ENCODE data around the gene KLF13.

KLF13 gene

GRCh38 chr15:31333820-31334219, 7.2 kb downstream of the KLF13 start:
- no peak for DNase-seq

- DNase-seq: no peak
Observed at GRCh38 chr15:31335989-31336592, 9.5 kb downstream of the KLF13 start.

- peak; percentile 52 to 69 for DNase-seq
Observed at GRCh38 chr15:31336593-31337295, 10.1 kb downstream of the KLF13 start.

GRCh38 chr15:31337352-31338031, 10.9 kb downstream of the KLF13 start:
- DNase-seq: peak in 1 of 2 experiments; percentile 30

- no peak for DNase-seq
Observed at GRCh38 chr15:31338318-31338878, 11.8 kb downstream of the KLF13 start.

GRCh38 chr15:31338879-31339557, 12.4 kb downstream of the KLF13 start:
- peak; percentile 30 to 52 for DNase-seq

- DNase-seq: peak; percentile 17 to 49
Observed at GRCh38 chr15:31339558-31339895, 12.9 kb downstream of the KLF13 start.

GRCh38 chr15:31340047-31340446, 13.4 kb downstream of the KLF13 start:
- peak in 1 of 2 experiments; percentile 25 for DNase-seq

GRCh38 chr15:31340592-31340991, 14.0 kb downstream of the KLF13 start:
- no peak for DNase-seq

- DNase-seq: no peak
Observed at GRCh38 chr15:31341071-31341470, 14.4 kb downstream of the KLF13 start.

GRCh38 chr15:31341496-31342195, 15.0 kb downstream of the KLF13 start:
- peak; percentile 17 to 31 for DNase-seq

GRCh38 chr15:31342381-31342780, 15.7 kb downstream of the KLF13 start:
- DNase-seq: no peak

- DNase-seq: peak; percentile 56 to 86
Observed at GRCh38 chr15:31342781-31343626, 16.4 kb downstream of the KLF13 start.

- DNase-seq: no peak
Observed at GRCh38 chr15:31343831-31344230, 17.2 kb downstream of the KLF13 start.

GRCh38 chr15:31344266-31344665, 17.6 kb downstream of the KLF13 start:
- DNase-seq: no peak

- DNase-seq: no peak
Observed at GRCh38 chr15:31344823-31345605, 18.4 kb downstream of the KLF13 start.

GRCh38 chr15:31345606-31346366, 19.2 kb downstream of the KLF13 start:
- DNase-seq: no peak

GRCh38 chr15:31346367-31347066, 19.9 kb downstream of the KLF13 start:
- DNase-seq: no peak
